A549 (cell line): ENCODE measurements around the gene MYO10.

ENCODE experiments used
- CEBPB ChIP-seq, 2 experiments: fragments of >200 bp in 1 of 2; sonication (Bioruptor Twin) in 1 of 2; formaldehyde crosslinking in 1 of 2; IDR thresholded peaks; 2 replicates each; pipeline ENCODE4 v1.6.1; 2012 to 2016
- CTCF ChIP-seq: fragments of >200 bp; sonication (Bioruptor Twin); formaldehyde crosslinking; IDR thresholded peaks from 3 replicates; pipeline ENCODE4 v1.5.1; 2016
- EHMT2 ChIP-seq: fragments of 200-600 bp; sonication (generic); IDR thresholded peaks from 2 replicates; pipeline ENCODE4 v1.6.1; 2016; ENCODE audit warnings: antibody characterized with exemption, low read depth, mild to moderate bottlenecking, moderate library complexity
- FOSL2 ChIP-seq, 2 experiments: fragments of 450-650 bp in 1 of 2; fragments of >200 bp in 1 of 2; sonication (Bioruptor Twin) in 1 of 2; formaldehyde crosslinking; IDR thresholded peaks; 2 replicates each; pipeline versions ENCODE4 v1.5.0 to v1.6.1; 2016 to 2020; ENCODE audit warnings: mild to moderate bottlenecking in 1 of 2, moderate library complexity in 1 of 2
- FOXS1 ChIP-seq: fragments of 250-450 bp; sonication (Bioruptor Pico); IDR thresholded peaks from 2 replicates; pipeline ENCODE4 v1.5.0; 2020; ENCODE audit warnings: mild to moderate bottlenecking, moderate library complexity
- GATA3 ChIP-seq: IDR thresholded peaks from 2 replicates; pipeline ENCODE4 v1.6.1; 2012; ENCODE audit warnings: borderline replicate concordance
- POLR2A ChIP-seq: IDR thresholded peaks from 2 replicates; pipeline ENCODE4 v1.6.1; 2012; ENCODE audit warnings: mild to moderate bottlenecking, low read length
- SMC3 ChIP-seq: fragments of >200 bp; sonication (Bioruptor Twin); formaldehyde crosslinking; IDR thresholded peaks from 3 replicates; pipeline ENCODE4 v1.6.1; 2018; ENCODE audit warnings: inconsistent platforms
- TP53 ChIP-seq: fragments of 250-450 bp; sonication (Bioruptor Pico); IDR thresholded peaks from 2 replicates; pipeline ENCODE4 v1.5.0; 2021; ENCODE audit warnings: mild to moderate bottlenecking, moderate library complexity

- TF ChIP-seq CTCF: no peak
- TF ChIP-seq GATA3: no peak
- TF ChIP-seq CEBPB (IDR thresholded peaks at IDR 0.05): no peak
- TF ChIP-seq FOXS1 (CRISPR knock-in tag): no peak
- no peak for TF ChIP-seq EHMT2
- TF ChIP-seq SMC3: no peak
- no peak for TF ChIP-seq POLR2A
- TF ChIP-seq FOSL2 (IDR thresholded peaks at IDR 0.05): no peak
- no peak for TF ChIP-seq FOSL2 (CRISPR knock-in tag; IDR thresholded peaks at IDR 0.05)
- TF ChIP-seq TP53 (CRISPR knock-in tag): no peak
Observed at GRCh38 chr5:16862777-16863176, 73.3 kb downstream of the MYO10 start.
